GM23338 (cell line): ENCODE measurements around the gene MBD2.

Experiments
- CTCF ChIP-seq, 2 experiments: fragments of 200-600 bp in 1 of 2; sonication (generic) in 1 of 2; conservative IDR thresholded peaks; 2 replicates each; pipeline versions ENCODE4 v1.5.1 to v1.6.1; 2016 to 2017; ENCODE audit warnings: antibody characterized with exemption in 2 of 2, low read depth in 2 of 2, mild to moderate bottlenecking in 2 of 2, moderate library complexity in 1 of 2
- EZH2 ChIP-seq: fragments of 200-600 bp; sonication (generic); IDR thresholded peaks from one replicate; pipeline ENCODE4 v1.8.0; 2017; ENCODE audit warnings: antibody characterized with exemption, mild to moderate bottlenecking, low read depth; ENCODE audit not compliant: unreplicated experiment
- NANOG ChIP-seq: IDR thresholded peaks from 2 replicates; pipeline ENCODE4 v1.6.1; 2016; ENCODE audit warnings: antibody characterized with exemption, borderline replicate concordance
- POLR2AphosphoS5 ChIP-seq: IDR thresholded peaks from 2 replicates; pipeline ENCODE4 v1.6.1; 2016; ENCODE audit warnings: antibody characterized with exemption, low read depth
- REST ChIP-seq: IDR thresholded peaks from one replicate; pipeline ENCODE4 v1.6.1; 2018; ENCODE audit warnings: antibody characterized with exemption; ENCODE audit not compliant: unreplicated experiment

GRCh38 chr18:54233747-54234146 is 9.3 kb upstream of the MBD2 start:
- TF ChIP-seq CTCF (conservative IDR thresholded peaks at IDR 0.05; ENCODE audit: low read depth in 2 of 2) (no peak), NANOG (no peak), POLR2AphosphoS5 (no peak), EZH2 (no peak), REST (no peak)
